PC-3 (cell line): Measurements from ENCODE around the gene MED12L. TPM values are rescaled to one million over a fixed set of nuclear protein-coding genes. Genes with fewer than 3 reads are reported as not detected.
A peak's percentile ranks its signal among the peaks of the same experiment; 100 is the strongest.

Experiments
- ATAC-seq: fragments of 200-7000 bp; cut with Tn5 transposase; 2 replicates; pipeline ENCODE4 v1.9.1; 2020; ENCODE audit warnings: mild to moderate bottlenecking, moderate library complexity
- BruUV-seq: library from RNA; stranded (reverse); fragments of 400-500 nt; replicated peaks from 2 replicates; lab custom pipeline; 2021; lab: Mats Ljungman, UMichigan
- CTCF ChIA-PET: fragments of 300-600 bp; sonication (Branson Sonifier 250); formaldehyde crosslinking; loops from one replicate; lab custom pipeline; 2022; ENCODE audit warnings: antibody characterized with exemption; lab: Charles Lee
- POLR2A ChIA-PET: fragments of 300-600 bp; sonication (Branson Sonifier 250); formaldehyde crosslinking; loops from one replicate; lab custom pipeline; 2022; ENCODE audit warnings: antibody characterized with exemption; ENCODE audit not compliant: unreplicated experiment; lab: Charles Lee
- DNase-seq: peaks from one replicate; pipeline ENCODE4 v3.0.0-alpha.2; 2015
- H2AFZ ChIP-seq: fragments of 300-600 bp; sonication (generic); 2 replicates; pipeline ENCODE4 v1.6.0; 2016; ENCODE audit warnings: antibody characterized with exemption, low read length
- H3F3A ChIP-seq: fragments of 300-600 bp; sonication (generic); one replicate; pipeline ENCODE4 v1.6.0; 2017; ENCODE audit warnings: antibody characterized with exemption, low read length, control low read depth, mild to moderate bottlenecking; ENCODE audit not compliant: unreplicated experiment
- H3K27ac ChIP-seq: fragments of 300-600 bp; sonication (generic); 2 replicates; pipeline ENCODE4 v1.5.1; 2016; ENCODE audit warnings: mild to moderate bottlenecking, low read length
- H3K27me3 ChIP-seq: fragments of 300-600 bp; sonication (generic); 2 replicates; pipeline ENCODE4 v1.6.1; 2016; ENCODE audit warnings: low read length, mixed read lengths
- H3K36me3 ChIP-seq: fragments of 300-600 bp; sonication (generic); 2 replicates; pipeline ENCODE4 v1.6.1; 2016; ENCODE audit warnings: low read depth, mixed run types, low read length, mixed read lengths
- H3K4me1 ChIP-seq: fragments of 300-600 bp; sonication (generic); 2 replicates; pipeline ENCODE4 v1.5.1; 2016; ENCODE audit warnings: low read length; ENCODE audit not compliant: insufficient read depth
- H3K4me2 ChIP-seq: fragments of 300-600 bp; sonication (generic); 2 replicates; pipeline ENCODE4 v1.6.0; 2016; ENCODE audit warnings: low read length
- H3K4me3 ChIP-seq: fragments of 300-600 bp; sonication (generic); 2 replicates; pipeline ENCODE4 v1.5.1; 2016; ENCODE audit warnings: mild to moderate bottlenecking, low read length, mixed read lengths
- H3K79me2 ChIP-seq: fragments of 300-600 bp; sonication (generic); 2 replicates; pipeline ENCODE4 v1.6.1; 2017; ENCODE audit warnings: low read length, mixed read lengths
- H3K9ac ChIP-seq: fragments of 300-600 bp; sonication (generic); 2 replicates; pipeline ENCODE4 v1.6.0; 2016; ENCODE audit warnings: mild to moderate bottlenecking, low read length
- H3K9me2 ChIP-seq: fragments of 300-600 bp; sonication (generic); replicated peaks from 2 replicates; pipeline ENCODE4 v1.6.1; 2016; ENCODE audit warnings: mixed run types, low read length, mixed read lengths
- H3K9me3 ChIP-seq: fragments of 300-600 bp; sonication (generic); 2 replicates; pipeline ENCODE4 v1.6.1; 2016; ENCODE audit warnings: low read length, mixed read lengths
- H4K20me1 ChIP-seq: fragments of 300-600 bp; sonication (generic); 2 replicates; pipeline ENCODE4 v1.6.1; 2016; ENCODE audit warnings: low read length, mixed read lengths
- EZH2 ChIP-seq: fragments of 300-600 bp; sonication (generic); IDR thresholded peaks from one replicate; pipeline ENCODE4 v1.6.1; 2017; ENCODE audit warnings: antibody characterized with exemption, mild to moderate bottlenecking, low read length; ENCODE audit not compliant: unreplicated experiment
- EZH2phosphoT487 ChIP-seq: fragments of 300-600 bp; sonication (generic); IDR thresholded peaks from 2 replicates; pipeline ENCODE4 v1.6.1; 2018; ENCODE audit warnings: mild to moderate bottlenecking, antibody characterized with exemption, low read length, borderline replicate concordance
- intact Hi-C: fragments of 100-400 bp; cut with micrococcal nuclease; formaldehyde crosslinking; loops from 2 replicates; pipeline ENCODE4 v1.9.0; 2023
- total RNA-seq: library from RNA; depleted of rRNA; stranded (reverse); fragments of >200 nt; gene quantifications from 2 replicates; pipeline ENCODE4 v1.2.3, GENCODE V29; 2014
- TF ChIP-seq, protein P1 (sequence below): fragments of 300-600 bp; sonication (generic); conservative IDR thresholded peaks from 2 replicates; pipeline ENCODE4 v1.5.1; 2017; ENCODE audit warnings: antibody characterized with exemption, low read depth, mild to moderate bottlenecking, low read length

MED12L gene
- total RNA-seq, 1 experiment from 2014 or later = 0.55 TPM

DNA sequence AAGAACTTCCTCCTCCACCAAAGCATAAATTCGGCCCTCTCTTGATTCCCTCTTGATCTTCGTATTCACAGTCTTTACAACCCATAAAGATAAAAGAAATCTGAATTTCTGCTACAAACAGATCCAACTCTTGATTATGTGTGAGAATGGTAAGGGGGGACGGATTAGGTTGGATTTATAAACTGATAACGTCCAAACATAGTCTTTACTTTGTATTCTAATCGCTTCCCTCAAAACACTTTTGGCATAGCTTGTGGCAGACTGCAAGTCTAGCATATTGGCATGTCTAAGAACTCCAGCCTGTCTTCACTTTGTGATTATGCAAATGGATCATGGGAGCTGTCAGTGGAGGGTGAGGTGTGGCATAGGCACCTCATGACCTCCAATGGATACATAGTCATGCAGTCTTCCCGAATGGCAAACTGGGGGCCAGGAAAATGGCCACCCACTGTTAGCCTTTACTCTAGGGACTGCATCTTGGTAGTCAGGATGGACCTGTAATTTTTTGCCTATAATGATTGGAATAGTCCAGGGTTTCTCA is 141.9 kb downstream of the MED12L start:
- TF ChIP-seq, protein P1, sequence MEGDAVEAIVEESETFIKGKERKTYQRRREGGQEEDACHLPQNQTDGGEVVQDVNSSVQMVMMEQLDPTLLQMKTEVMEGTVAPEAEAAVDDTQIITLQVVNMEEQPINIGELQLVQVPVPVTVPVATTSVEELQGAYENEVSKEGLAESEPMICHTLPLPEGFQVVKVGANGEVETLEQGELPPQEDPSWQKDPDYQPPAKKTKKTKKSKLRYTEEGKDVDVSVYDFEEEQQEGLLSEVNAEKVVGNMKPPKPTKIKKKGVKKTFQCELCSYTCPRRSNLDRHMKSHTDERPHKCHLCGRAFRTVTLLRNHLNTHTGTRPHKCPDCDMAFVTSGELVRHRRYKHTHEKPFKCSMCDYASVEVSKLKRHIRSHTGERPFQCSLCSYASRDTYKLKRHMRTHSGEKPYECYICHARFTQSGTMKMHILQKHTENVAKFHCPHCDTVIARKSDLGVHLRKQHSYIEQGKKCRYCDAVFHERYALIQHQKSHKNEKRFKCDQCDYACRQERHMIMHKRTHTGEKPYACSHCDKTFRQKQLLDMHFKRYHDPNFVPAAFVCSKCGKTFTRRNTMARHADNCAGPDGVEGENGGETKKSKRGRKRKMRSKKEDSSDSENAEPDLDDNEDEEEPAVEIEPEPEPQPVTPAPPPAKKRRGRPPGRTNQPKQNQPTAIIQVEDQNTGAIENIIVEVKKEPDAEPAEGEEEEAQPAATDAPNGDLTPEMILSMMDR = no peak
- TF ChIP-seq EZH2 (no peak), EZH2phosphoT487 (no peak)
- POLR2A ChIA-PET = no interaction called here
- no TSS peak for BruUV-seq
- CTCF ChIA-PET = interaction anchor here (0.5 to 0.7 kb wide), 3 partner anchors 13 to 235 kb away, joined by 3 to 5 read pairs (median 3); no protein-coding TSS in a partner anchor
- Histone ChIP-seq H3K27me3 (no peaks in the 10 kb centered on the region), H4K20me1 (no peaks in the 10 kb centered on the region), H3F3A (no peaks in the 10 kb centered on the region), H3K9me3 (no peaks in the 10 kb centered on the region), H3K27ac (no peak overlapping the region), H3K9me2 (no peaks in the 10 kb centered on the region), H3K9ac (no peak overlapping the region), H3K4me2 (peak overlapping the region; percentile 60), H3K4me3 (no peak overlapping the region), H2AFZ (no peak overlapping the region), H3K4me1 (peaks cover 31% of the 10 kb centered on the region), H3K79me2 (no peaks in the 10 kb centered on the region), H3K36me3 (no peaks in the 10 kb centered on the region)
- DNase-seq (no peak), ATAC-seq (no peak)
- intact Hi-C loops = loop anchor here (1.0 to 10.0 kb wide), 5 partner anchors 56 to 687 kb away; no protein-coding TSS in a partner anchor

DNA sequence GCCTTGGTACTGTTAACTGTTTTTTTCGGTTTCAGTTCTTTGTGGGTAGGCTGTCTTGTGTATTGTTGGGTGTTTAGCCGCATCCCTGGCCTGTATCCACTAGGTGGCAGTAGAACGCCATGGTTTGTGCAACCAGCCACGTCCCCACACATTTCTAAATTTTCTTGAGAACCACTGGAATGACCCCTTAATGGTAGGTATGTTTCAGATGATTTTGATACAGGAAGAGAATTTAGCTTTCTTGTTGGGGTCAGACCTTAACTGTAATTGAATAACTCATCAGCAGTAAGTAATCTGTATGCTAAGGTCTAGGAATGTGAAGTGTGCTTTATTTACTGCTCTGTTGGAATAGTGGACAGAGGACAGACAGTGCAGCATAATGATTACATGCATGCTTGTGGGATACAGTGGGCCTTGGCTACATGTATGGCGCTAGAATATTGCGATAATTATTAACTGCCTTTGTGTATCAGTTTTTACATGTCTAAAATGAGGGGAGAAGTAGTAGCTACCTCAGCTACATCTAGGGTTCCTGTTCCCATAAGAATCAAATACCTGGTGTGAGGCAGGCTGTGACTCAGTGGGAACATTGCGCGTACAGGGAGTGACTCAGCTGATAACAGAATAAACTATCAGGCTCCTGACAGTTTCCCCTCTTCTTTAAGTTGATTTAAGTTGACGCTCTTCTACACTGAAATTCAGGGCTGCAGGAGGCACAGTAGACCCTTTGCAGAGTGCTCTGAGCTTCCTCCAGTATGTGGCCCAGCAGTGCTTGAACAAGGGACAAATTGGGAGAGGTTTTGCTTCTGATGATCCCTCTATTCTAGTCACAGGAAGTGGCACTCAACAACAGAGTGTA is 142.6 kb downstream of the MED12L start:
- Histone ChIP-seq H3K27me3 (no peaks in the 10 kb centered on the region), H2AFZ (peak overlapping the region; percentile 45), H3K4me2 (peak overlapping the region; percentile 60), H3K4me3 (no peak overlapping the region), H3K79me2 (no peaks in the 10 kb centered on the region), H3K9ac (peak overlapping the region; percentile 31; the same call in 1 of the 2 replicates), H3F3A (no peaks in the 10 kb centered on the region), H3K27ac (peak overlapping the region; percentile 63), H3K4me1 (peaks cover 31% of the 10 kb centered on the region), H3K36me3 (no peaks in the 10 kb centered on the region), H4K20me1 (no peaks in the 10 kb centered on the region), H3K9me3 (no peaks in the 10 kb centered on the region), H3K9me2 (no peaks in the 10 kb centered on the region)
- intact Hi-C loops = loop anchor here (1.0 to 10.0 kb wide), 5 partner anchors 55 to 687 kb away; no protein-coding TSS in a partner anchor
- DNase-seq (peak; percentile 81), ATAC-seq (peak; percentile 82)
- TF ChIP-seq EZH2phosphoT487 = no peak
- TF ChIP-seq, protein P1 = peak; percentile 97
- BruUV-seq = no TSS peak
- CTCF ChIA-PET = interaction anchor here (0.6 to 1.4 kb wide), 4 partner anchors 9 to 211 kb away, joined by 3 to 7 read pairs (median 4); no protein-coding TSS in a partner anchor
- POLR2A ChIA-PET = no interaction called here
